ENCODE results near the gene OPTN. TPM values are rescaled to one million over a fixed set of nuclear protein-coding genes. Genes with fewer than 3 reads are reported as not detected.
"Not testable (repeated sequence)": the region's sequence is repeated elsewhere in the genome, so short reads cannot be mapped to it uniquely, and the experiment has no call there.

OPTN gene
- total RNA-seq, 1 experiment from 2014 or later = 79.6 TPM

GRCh38 chr10:13152296-13152695 is 52.3 kb downstream of the OPTN start:
- peaks cover 7% of the 10 kb centered on the region for H3K9me3 Mint-ChIP-seq (ENCODE audit: unreplicated experiment)
- ChIA-PET CTCF (interaction anchor here (1.0 kb wide), 1 partner anchor 150 kb away, joined by 4 read pairs; no protein-coding TSS in a partner anchor), POLR2A (no interaction called here)
- H3K4me1 Mint-ChIP-seq (ENCODE audit: insufficient read depth, unreplicated experiment) = peaks cover 8% of the 10 kb centered on the region
- no peak for TF ChIP-seq CTCF (IDR thresholded peaks at IDR 0.05; ENCODE audit: unreplicated experiment)
- no peaks in the 10 kb centered on the region for H3K36me3 Mint-ChIP-seq (ENCODE audit: insufficient read depth, unreplicated experiment)
- no peak overlapping the region for H3K4me3 Mint-ChIP-seq (ENCODE audit: unreplicated experiment)
- intact Hi-C loops (cut with micrococcal nuclease) = no loop called here
- no TSS peak for BruUV-seq (replicated peaks)
- no peak overlapping the region for H3K27ac Mint-ChIP-seq (ENCODE audit: low read depth, unreplicated experiment)
- DNase-seq (ENCODE audit: unreplicated experiment) = no peak
- H3K27me3 Mint-ChIP-seq (ENCODE audit: insufficient read depth, unreplicated experiment) = no peaks in the 10 kb centered on the region

- H3K36me3 Mint-ChIP-seq (ENCODE audit: insufficient read depth, unreplicated experiment); H3K4me3 Mint-ChIP-seq (ENCODE audit: unreplicated experiment); BruUV-seq (replicated peaks); DNase-seq (ENCODE audit: unreplicated experiment); intact Hi-C loops (cut with micrococcal nuclease); H3K27me3 Mint-ChIP-seq (ENCODE audit: insufficient read depth, unreplicated experiment); H3K4me1 Mint-ChIP-seq (ENCODE audit: insufficient read depth, unreplicated experiment); CTCF ChIA-PET; POLR2A ChIA-PET; H3K27ac Mint-ChIP-seq (ENCODE audit: low read depth, unreplicated experiment); H3K9me3 Mint-ChIP-seq (ENCODE audit: unreplicated experiment): not testable (repeated sequence)
Measured at GRCh38 chr10:13155860-13156259, 55.9 kb downstream of the OPTN start.

GRCh38 chr10:13158401-13158800 is 58.4 kb downstream of the OPTN start:
- no peak overlapping the region for H3K4me3 Mint-ChIP-seq (ENCODE audit: unreplicated experiment)
- TF ChIP-seq CTCF (IDR thresholded peaks at IDR 0.05; ENCODE audit: unreplicated experiment) = no peak
- H3K4me1 Mint-ChIP-seq (ENCODE audit: insufficient read depth, unreplicated experiment) = peaks cover 13% of the 10 kb centered on the region
- ChIA-PET CTCF (interaction anchor here (1.1 kb wide), 1 partner anchor 144 kb away, joined by 9 read pairs; no protein-coding TSS in a partner anchor), POLR2A (no interaction called here)
- no TSS peak for BruUV-seq (replicated peaks)
- no peaks in the 10 kb centered on the region for H3K36me3 Mint-ChIP-seq (ENCODE audit: insufficient read depth, unreplicated experiment)
- peaks cover 6% of the 10 kb centered on the region for H3K9me3 Mint-ChIP-seq (ENCODE audit: unreplicated experiment)
- no peaks in the 10 kb centered on the region for H3K27me3 Mint-ChIP-seq (ENCODE audit: insufficient read depth, unreplicated experiment)
- intact Hi-C loops (cut with micrococcal nuclease) = no loop called here
- no peak for DNase-seq (ENCODE audit: unreplicated experiment)
- no peak overlapping the region for H3K27ac Mint-ChIP-seq (ENCODE audit: low read depth, unreplicated experiment)

GRCh38 chr10:13160934-13161856 is 61.2 kb downstream of the OPTN start, which contains the start of gene MCM10:
Gene MCM10, plus strand, starts transcription at chr10:13161558. Its CDS starts 2,645 bp downstream, at chr10:13164203.
- peaks cover 19% of the 10 kb centered on the region for H3K4me1 Mint-ChIP-seq (ENCODE audit: insufficient read depth, unreplicated experiment)
- H3K27me3 Mint-ChIP-seq (ENCODE audit: insufficient read depth, unreplicated experiment) = no peaks in the 10 kb centered on the region
- H3K4me3 Mint-ChIP-seq (ENCODE audit: unreplicated experiment) = peak within 1 kb of the TSS; percentile 85
- peak; percentile 99 for DNase-seq (ENCODE audit: unreplicated experiment)
- BruUV-seq (replicated peaks) = TSS peak; percentile 34
- ChIA-PET POLR2A (interaction anchor here (0.6 to 2.0 kb wide), 9 partner anchors 10 to 454 kb away, joined by 3 to 9 read pairs (median 4); partner anchors contain the start of genes OPTN and PHYH), CTCF (interaction anchor here (0.6 to 3.2 kb wide), 24 partner anchors 8 to 1060 kb away, joined by 3 to 39 read pairs (median 3); no protein-coding TSS in a partner anchor)
- intact Hi-C loops (cut with micrococcal nuclease) = loop anchor here (1.0 to 5.0 kb wide), 2 partner anchors 141 to 276 kb away; no protein-coding TSS in a partner anchor
- TF ChIP-seq CTCF (IDR thresholded peaks at IDR 0.05; ENCODE audit: unreplicated experiment) = peak; percentile 79
- H3K36me3 Mint-ChIP-seq (ENCODE audit: insufficient read depth, unreplicated experiment) = no peaks in the 10 kb centered on the region
- no peaks in the 10 kb centered on the region for H3K9me3 Mint-ChIP-seq (ENCODE audit: unreplicated experiment)
- H3K27ac Mint-ChIP-seq (ENCODE audit: low read depth, unreplicated experiment) = peak within 1 kb of the TSS; percentile 81
